Naive thymus-derived CD4-positive, alpha-beta T cell (primary cell): ENCODE results near the gene CEP97. TPM values are rescaled to one million over a fixed set of nuclear protein-coding genes. Genes with fewer than 3 reads are reported as not detected.

Experiments
- ATAC-seq: fragments of 150-1000 bp; cut with Tn5 transposase; 2 replicates; pipeline ENCODE4 v1.10.0; 2021; ENCODE audit warnings: mild to moderate bottlenecking, moderate library complexity
- CTCF ChIA-PET: fragments of 350-600 bp; sonication (Branson Sonifier 250); formaldehyde crosslinking; loops from one replicate; lab custom pipeline; 2021; ENCODE audit warnings: antibody characterized with exemption; lab: Charles Lee
- POLR2A ChIA-PET: fragments of 350-600 bp; sonication (Branson Sonifier 250); formaldehyde crosslinking; loops from one replicate; lab custom pipeline; 2021; ENCODE audit warnings: antibody characterized with exemption, inconsistent platforms; lab: Charles Lee
- DNase-seq, 9 donors: peaks; one replicate each; pipeline versions ENCODE4 v3.0.0 to v3.0.0-alpha.2; 2020 to 2022; ENCODE audit warnings: mixed read lengths in 1 of 9
- H3K27ac ChIP-seq: one replicate; pipeline ENCODE4 v1.7.0; 2013; ENCODE audit warnings: mild to moderate bottlenecking, low read depth, low read length, moderate library complexity
- H3K27me3 ChIP-seq, 2 donors: one replicate each; pipeline ENCODE4 v1.7.0; 2013; ENCODE audit warnings: low read length in 2 of 2, mild to moderate bottlenecking in 2 of 2, moderate library complexity in 2 of 2; ENCODE audit not compliant: control insufficient read depth in 2 of 2, insufficient read depth in 2 of 2
- H3K36me3 ChIP-seq, 3 experiments: 1 replicate in 2 of 3; 2 replicates in 1 of 3; pipeline ENCODE4 v1.7.0; 2013; ENCODE audit warnings: low read length in 3 of 3, mild to moderate bottlenecking in 3 of 3, moderate library complexity in 1 of 3; ENCODE audit not compliant: insufficient read depth in 3 of 3, control insufficient read depth in 2 of 3
- H3K4me1 ChIP-seq, 2 donors: one replicate each; pipeline ENCODE4 v1.7.0; 2013; ENCODE audit warnings: low read length in 2 of 2, mild to moderate bottlenecking in 2 of 2, moderate library complexity in 1 of 2; ENCODE audit not compliant: control insufficient read depth in 2 of 2, insufficient read depth in 2 of 2
- H3K4me3 ChIP-seq: 2 replicates; pipeline ENCODE4 v1.7.0; 2013; ENCODE audit warnings: mild to moderate bottlenecking, low read length
- H3K9me3 ChIP-seq, 3 experiments: 1 replicate in 2 of 3; 2 replicates in 1 of 3; pipeline ENCODE4 v1.7.0; 2013; ENCODE audit warnings: low read length in 3 of 3; ENCODE audit not compliant: control insufficient read depth in 2 of 3
- H3K27ac Mint-ChIP-seq, 9 donors: one replicate each; pipeline ENCODE4 v1.8.0; 2020 to 2022; ENCODE audit warnings: mixed read lengths in 9 of 9, mild to moderate bottlenecking in 8 of 9, moderate library complexity in 5 of 9, inconsistent platforms in 2 of 9
- H3K27me3 Mint-ChIP-seq, 5 donors: one replicate each; pipeline ENCODE4 v1.8.0; 2021 to 2022; ENCODE audit warnings: mixed read lengths in 5 of 5, mild to moderate bottlenecking in 1 of 5
- H3K36me3 Mint-ChIP-seq, 5 donors: one replicate each; pipeline ENCODE4 v1.8.0; 2020 to 2022; ENCODE audit warnings: mixed read lengths in 5 of 5, mild to moderate bottlenecking in 3 of 5, inconsistent platforms in 1 of 5
- H3K4me1 Mint-ChIP-seq, 7 donors: one replicate each; pipeline ENCODE4 v1.8.0; 2020 to 2022; ENCODE audit warnings: mixed read lengths in 7 of 7, mild to moderate bottlenecking in 3 of 7, inconsistent platforms in 1 of 7
- H3K4me3 Mint-ChIP-seq, 10 donors: one replicate each; pipeline ENCODE4 v1.8.0; 2020 to 2022; ENCODE audit warnings: mild to moderate bottlenecking in 10 of 10, mixed read lengths in 10 of 10, moderate library complexity in 6 of 10, inconsistent platforms in 2 of 10
- H3K9me3 Mint-ChIP-seq, 11 donors: one replicate each; pipeline ENCODE4 v1.8.0; 2020 to 2022; ENCODE audit warnings: mixed read lengths in 11 of 11, mild to moderate bottlenecking in 4 of 11, inconsistent platforms in 1 of 11, moderate library complexity in 1 of 11
- intact Hi-C, 2 donors: fragments of 100-400 bp; cut with micrococcal nuclease; formaldehyde crosslinking; loops; one replicate each; pipeline ENCODE4 v1.15.1; 2023
- polyA plus RNA-seq, 2 donors: library from polyadenylated mRNA; unstranded; fragments of 300-500 nt; fragmentation: Illumina TruSeq; gene quantifications; one replicate each; pipeline ENCODE4 v1.2.3, GENCODE V29; 2021
- total RNA-seq, 6 experiments: library from RNA in 5 of 6; stranded (reverse) in 5 of 6; gene quantifications; 1 replicate in 5 of 6; 2 replicates in 1 of 6; pipeline ENCODE4 v1.2.3 and lab custom pipeline; 2021 to 2026

Gene CEP97
- total and polyA plus RNA-seq, 7 experiments from 2014 or later = 3.4 to 21.7 (median 6.7) TPM

DNA sequence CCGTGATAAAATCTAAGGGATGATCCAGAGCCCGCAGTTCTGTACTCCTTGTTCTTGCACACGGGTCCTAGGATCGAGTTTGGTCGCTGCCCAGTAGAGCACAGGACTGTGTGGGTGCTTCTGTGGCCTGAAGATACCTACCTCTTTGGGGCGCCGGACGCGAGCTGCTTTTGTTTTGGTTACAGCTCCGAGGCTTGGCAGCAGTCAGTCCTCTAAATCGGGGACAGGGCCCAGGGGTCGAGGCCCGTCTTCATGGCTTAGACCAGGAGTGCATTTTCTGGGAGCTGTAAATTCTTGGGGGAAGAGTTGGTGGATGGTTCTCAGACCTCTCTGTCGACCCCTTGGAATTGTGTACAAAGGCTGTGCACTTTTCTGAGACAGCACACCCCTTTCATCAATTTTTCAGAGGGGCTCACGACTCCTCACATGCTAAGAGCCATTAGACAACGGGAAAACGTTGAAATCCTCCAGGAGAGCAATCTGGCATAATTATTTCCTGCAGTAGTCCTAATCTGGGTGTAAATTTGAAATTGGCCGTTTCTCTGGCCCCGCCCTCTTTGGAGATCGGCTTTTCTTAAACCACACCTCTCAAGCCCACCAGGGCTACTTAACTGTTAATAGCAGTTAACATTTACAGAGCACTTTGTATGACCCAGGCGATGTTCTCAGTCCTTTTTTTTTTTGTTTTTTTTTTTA, 928 bp downstream of the CEP97 start:
- peaks cover 4 to 17% (median 10%) of the 10 kb centered on the region in 5 donors for H3K36me3 Mint-ChIP-seq
- CTCF ChIA-PET = interaction anchor here (0.6 to 1.1 kb wide), 4 partner anchors 40 to 1202 kb away, joined by 3 to 4 read pairs (median 3); no protein-coding TSS in a partner anchor
- H3K4me1 Mint-ChIP-seq = peaks cover 26 to 53% (median 42%) of the 10 kb centered on the region in 7 donors
- peaks cover 0 to 19% (median 0%) of the 10 kb centered on the region in 3 experiments for H3K36me3 ChIP-seq
- peaks cover 25 to 30% of the 10 kb centered on the region in 2 donors for H3K4me1 ChIP-seq
- H3K9me3 ChIP-seq = no peaks in the 10 kb centered on the region
- peak overlapping the region; percentile 82 for H3K27ac ChIP-seq
- H3K27me3 ChIP-seq = no peaks in the 10 kb centered on the region
- DNase-seq (peak in 2 of 9 donors; percentile 0 to 20), ATAC-seq (peak; percentile 10)
- peak overlapping the region; percentile 91 for H3K4me3 ChIP-seq
- intact Hi-C loops = loop anchor here in 1 of 2 donors (2.0 kb wide), 1 partner anchor 1325 kb away; the partner anchor contains the start of genes LNP1 and TOMM70
- H3K4me3 Mint-ChIP-seq = peak overlapping the region; percentile 88 to 100 (median 98)
- no peaks in the 10 kb centered on the region for H3K9me3 Mint-ChIP-seq
- POLR2A ChIA-PET = interaction anchor here (0.6 to 2.7 kb wide), 15 partner anchors 10 to 1465 kb away, joined by 3 to 34 read pairs (median 5); partner anchors contain the start of genes NFKBIZ, NXPE3, RPL24 and TBC1D23
- no peaks in the 10 kb centered on the region for H3K27me3 Mint-ChIP-seq
- H3K27ac Mint-ChIP-seq = peak overlapping the region; percentile 84 to 98 (median 97)

DNA sequence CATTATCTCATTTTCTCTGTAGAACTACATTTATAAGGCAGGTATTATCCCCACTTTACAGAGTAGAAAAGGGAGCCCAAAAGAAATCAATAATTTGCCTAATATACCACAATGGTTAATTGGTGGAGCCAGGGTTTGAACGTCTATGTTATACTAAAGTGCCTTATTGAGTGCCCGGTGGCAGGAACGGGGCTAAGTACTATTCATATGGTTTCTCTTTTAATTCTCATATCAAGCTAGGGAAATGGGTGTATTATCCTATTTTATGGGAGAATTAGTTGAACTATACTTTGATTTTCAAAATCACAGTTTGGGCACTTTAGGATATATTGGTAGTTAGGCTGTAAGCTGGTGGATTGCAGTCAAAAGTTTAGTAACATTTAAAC, 1.5 kb downstream of the CEP97 start:
- H3K4me3 ChIP-seq = peak overlapping the region; percentile 91
- peaks cover 0 to 19% (median 0%) of the 10 kb centered on the region in 3 experiments for H3K36me3 ChIP-seq
- CTCF ChIA-PET = interaction anchor here (0.8 to 1.1 kb wide), 3 partner anchors 41 to 77 kb away, joined by 3 to 4 read pairs (median 3); no protein-coding TSS in a partner anchor
- intact Hi-C loops = loop anchor here in 1 of 2 donors (2.0 kb wide), 1 partner anchor 1325 kb away; the partner anchor contains the start of genes LNP1 and TOMM70
- no peaks in the 10 kb centered on the region for H3K27me3 ChIP-seq
- H3K9me3 Mint-ChIP-seq = no peaks in the 10 kb centered on the region
- peaks cover 21 to 30% of the 10 kb centered on the region in 2 donors for H3K4me1 ChIP-seq
- H3K27me3 Mint-ChIP-seq = no peaks in the 10 kb centered on the region
- peaks cover 22 to 50% (median 38%) of the 10 kb centered on the region in 7 donors for H3K4me1 Mint-ChIP-seq
- peak overlapping the region; percentile 84 to 98 (median 97) for H3K27ac Mint-ChIP-seq
- ATAC-seq = no peak
- POLR2A ChIA-PET = interaction anchor here (0.6 to 2.7 kb wide), 7 partner anchors 9 to 207 kb away, joined by 3 to 34 read pairs (median 4); partner anchors contain the start of genes NXPE3 and RPL24
- no peaks in the 10 kb centered on the region for H3K9me3 ChIP-seq
- H3K27ac ChIP-seq = peak overlapping the region; percentile 82
- no peak for DNase-seq
- H3K4me3 Mint-ChIP-seq = peak overlapping the region; percentile 88 to 100 (median 98)
- H3K36me3 Mint-ChIP-seq = peaks cover 4 to 22% (median 10%) of the 10 kb centered on the region in 5 donors

DNA sequence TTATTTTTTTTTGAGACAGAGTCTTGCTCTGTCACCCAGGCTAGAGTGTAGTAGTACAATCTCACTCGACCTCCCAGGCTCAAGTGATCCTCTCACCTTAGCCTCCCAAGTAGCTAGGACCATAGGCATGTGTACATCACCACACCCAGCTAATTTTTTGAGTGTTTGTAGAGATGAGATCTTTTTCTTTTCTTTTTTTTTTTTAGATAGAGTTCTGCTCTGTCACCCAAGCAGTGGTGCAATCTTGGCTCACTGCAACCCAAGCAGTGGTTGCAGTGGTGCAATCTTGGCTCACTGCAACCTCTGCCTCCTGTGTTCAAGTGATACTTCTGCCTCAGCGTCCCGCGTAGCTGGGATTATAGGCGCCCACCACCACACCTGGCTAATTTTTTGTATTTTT, 5.2 kb downstream of the CEP97 start:
- Mint-ChIP-seq H3K27me3 (no peaks in the 10 kb centered on the region), H3K27ac (no peak overlapping the region), H3K4me1 (peaks cover 0 to 31% (median 12%) of the 10 kb centered on the region in 7 donors), H3K36me3 (peaks cover 14 to 52% (median 35%) of the 10 kb centered on the region in 5 donors), H3K4me3 (no peak overlapping the region), H3K9me3 (no peaks in the 10 kb centered on the region)
- no peak for DNase-seq
- H3K4me1 ChIP-seq = peaks cover 0 to 7% of the 10 kb centered on the region in 2 donors
- CTCF ChIA-PET = no interaction called here
- H3K27ac ChIP-seq = no peak overlapping the region
- ATAC-seq = no peak
- peaks cover 10 to 47% (median 15%) of the 10 kb centered on the region in 3 experiments for H3K36me3 ChIP-seq
- no peaks in the 10 kb centered on the region for H3K9me3 ChIP-seq
- intact Hi-C loops = no loop called here
- POLR2A ChIA-PET = no interaction called here
- H3K4me3 ChIP-seq = no peak overlapping the region
- H3K27me3 ChIP-seq = no peaks in the 10 kb centered on the region

DNA sequence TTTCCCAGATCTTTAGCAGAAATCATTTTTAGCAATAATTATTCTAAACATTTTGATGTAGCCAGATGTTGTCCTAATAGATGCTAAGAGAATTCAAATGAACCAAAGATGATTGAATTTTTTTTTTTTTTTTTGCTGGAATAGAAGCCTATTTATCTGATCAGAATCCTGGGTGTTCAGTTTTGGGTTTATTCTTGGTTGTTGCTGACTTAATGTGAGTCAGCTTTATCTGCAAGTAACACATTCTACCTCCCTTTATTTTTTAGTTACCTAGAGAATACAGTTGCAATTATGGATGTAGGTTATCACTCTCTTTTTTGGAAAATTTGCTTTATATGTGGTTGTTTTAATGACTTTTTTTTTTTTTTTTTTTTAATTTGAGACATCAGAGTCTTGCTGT, 6.4 kb downstream of the CEP97 start:
- Histone ChIP-seq H3K9me3 (no peaks in the 10 kb centered on the region), H3K27ac (no peak overlapping the region), H3K36me3 (peaks cover 10 to 55% (median 15%) of the 10 kb centered on the region in 3 experiments), H3K27me3 (no peaks in the 10 kb centered on the region), H3K4me1 (peaks cover 0 to 6% of the 10 kb centered on the region in 2 donors), H3K4me3 (no peak overlapping the region)
- peaks cover 0 to 27% (median 5%) of the 10 kb centered on the region in 7 donors for H3K4me1 Mint-ChIP-seq
- ChIA-PET CTCF (no interaction called here), POLR2A (interaction anchor here (0.6 to 0.7 kb wide), 2 partner anchors 407 to 498 kb away, joined by 3 read pairs; no protein-coding TSS in a partner anchor)
- intact Hi-C loops = no loop called here
- H3K27me3 Mint-ChIP-seq = no peaks in the 10 kb centered on the region
- H3K4me3 Mint-ChIP-seq = no peak overlapping the region
- no peak for DNase-seq
- no peak for ATAC-seq
- H3K9me3 Mint-ChIP-seq = no peaks in the 10 kb centered on the region
- peaks cover 22 to 62% (median 41%) of the 10 kb centered on the region in 5 donors for H3K36me3 Mint-ChIP-seq
- peak overlapping the region in 1 of 9 donors; percentile 26 for H3K27ac Mint-ChIP-seq

DNA sequence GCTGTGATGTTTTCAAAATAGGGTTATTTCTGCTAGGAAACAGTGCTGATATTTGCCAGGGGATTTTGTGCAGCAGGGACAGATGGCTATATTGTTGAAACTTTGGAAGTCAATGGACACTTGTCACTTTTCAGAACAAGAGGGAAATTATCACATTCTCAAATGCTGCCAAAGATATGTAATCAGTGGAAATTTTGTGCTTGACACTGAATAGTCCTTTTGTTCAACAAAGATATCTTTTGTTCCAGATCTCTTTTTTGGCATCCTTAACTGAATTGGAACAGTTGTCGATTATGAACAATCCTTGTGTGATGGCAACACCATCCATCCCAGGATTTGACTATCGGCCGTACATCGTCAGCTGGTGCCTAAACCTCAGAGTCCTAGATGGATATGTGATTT, 7.8 kb downstream of the CEP97 start:
- Mint-ChIP-seq H3K4me1 (peaks cover 0 to 15% (median under 1%) of the 10 kb centered on the region in 7 donors), H3K27ac (no peak overlapping the region), H3K36me3 (peaks cover 26 to 73% (median 48%) of the 10 kb centered on the region in 5 donors), H3K4me3 (no peak overlapping the region), H3K9me3 (peaks cover 0 to 5% (median 0%) of the 10 kb centered on the region in 11 donors), H3K27me3 (no peaks in the 10 kb centered on the region)
- ATAC-seq = no peak
- intact Hi-C loops = no loop called here
- Histone ChIP-seq H3K27me3 (no peaks in the 10 kb centered on the region), H3K27ac (no peak overlapping the region), H3K4me3 (no peak overlapping the region), H3K9me3 (no peaks in the 10 kb centered on the region), H3K36me3 (peaks cover 10 to 62% (median 15%) of the 10 kb centered on the region in 3 experiments), H3K4me1 (no peaks in the 10 kb centered on the region)
- no peak for DNase-seq
- CTCF ChIA-PET = interaction anchor here (0.7 kb wide), 1 partner anchor 454 kb away, joined by 3 read pairs; no protein-coding TSS in a partner anchor
- POLR2A ChIA-PET = interaction anchor here (0.8 to 0.9 kb wide), 2 partner anchors 10 to 25 kb away, joined by 3 read pairs; no protein-coding TSS in a partner anchor

DNA sequence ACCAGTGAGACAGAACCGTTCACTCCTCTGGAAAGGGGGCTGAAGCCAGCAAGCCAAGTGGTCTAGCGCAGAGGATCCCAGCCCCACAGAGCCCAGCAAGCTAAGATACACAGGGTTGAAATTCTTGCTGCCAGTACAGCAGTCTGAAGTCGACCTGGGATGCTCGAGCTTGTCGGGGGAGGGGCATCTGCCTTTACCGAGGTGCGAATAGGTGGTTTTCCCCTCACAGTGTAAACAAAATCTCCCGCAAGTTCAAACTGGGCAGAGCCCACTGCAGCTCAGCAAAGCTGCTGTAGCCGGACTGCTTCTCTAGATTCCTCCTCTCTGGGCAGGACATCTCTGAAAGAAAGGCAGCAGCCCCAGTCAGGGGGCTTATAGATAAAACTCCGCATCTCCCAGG, 11.4 kb downstream of the CEP97 start:
- DNase-seq (no peak), ATAC-seq (no peak)
- Mint-ChIP-seq H3K4me1 (peaks cover 0 to 5% (median 0%) of the 10 kb centered on the region in 7 donors), H3K27ac (no peak overlapping the region), H3K27me3 (no peaks in the 10 kb centered on the region), H3K9me3 (peaks cover 0 to 30% (median 0%) of the 10 kb centered on the region in 11 donors), H3K4me3 (no peak overlapping the region), H3K36me3 (peaks cover 21 to 73% (median 52%) of the 10 kb centered on the region in 5 donors)
- intact Hi-C loops = no loop called here
- ChIA-PET CTCF (no interaction called here), POLR2A (interaction anchor here (1.0 kb wide), 1 partner anchor 60 kb away, joined by 3 read pairs; no protein-coding TSS in a partner anchor)
- H3K9me3 ChIP-seq = no peaks in the 10 kb centered on the region
- H3K27me3 ChIP-seq = no peaks in the 10 kb centered on the region
- H3K4me3 ChIP-seq = no peak overlapping the region
- no peak overlapping the region for H3K27ac ChIP-seq
- peaks cover 10 to 47% (median 15%) of the 10 kb centered on the region in 3 experiments for H3K36me3 ChIP-seq
- no peaks in the 10 kb centered on the region for H3K4me1 ChIP-seq
